Right lobe of liver (tissue), 4 donors: ENCODE data around the gene PPP1R12B.

ENCODE experiments used
- POLR2A ChIP-seq: fragments of 450-650 bp; IDR thresholded peaks from one replicate; pipeline ENCODE4 v1.6.1; 2017; ENCODE audit warnings: antibody characterized with exemption, mild to moderate bottlenecking
- TF ChIP-seq, protein P1 (sequence below), 4 donors: fragments of 200-600 bp in 3 of 4; fragments of 450-650 bp in 1 of 4; IDR thresholded peaks; one replicate each; pipeline versions ENCODE4 v1.5.1 to v1.8.0; 2016 to 2022; ENCODE audit warnings: antibody characterized with exemption in 4 of 4, mild to moderate bottlenecking in 2 of 4
- donor health status: DM: no; HTN: no; CAD: no.
- donor health status: DM: no; HTN: no; CAD: no.
- donor health status: DM: no; HTN: yes; CAD: no.

DNA sequence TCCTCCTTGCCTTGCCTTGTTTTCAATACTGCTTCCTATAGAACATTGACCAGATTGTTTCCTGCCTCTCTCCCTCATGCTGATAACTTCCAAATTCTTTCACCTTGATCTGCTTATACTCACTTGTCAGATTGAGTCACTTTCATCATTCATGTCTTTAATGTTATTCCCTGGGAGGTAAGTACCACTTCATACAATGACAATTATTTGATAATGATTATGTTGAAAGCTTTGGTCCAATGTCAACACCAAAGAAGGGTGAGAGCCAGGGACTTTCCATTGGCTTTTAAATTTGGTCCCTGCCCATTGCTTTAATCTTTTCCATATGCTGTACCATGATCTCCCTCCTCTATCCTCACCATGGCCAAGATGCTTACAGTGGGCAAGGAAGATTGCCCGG is 224.4 kb downstream of the PPP1R12B start:
- TF ChIP-seq, protein P1, sequence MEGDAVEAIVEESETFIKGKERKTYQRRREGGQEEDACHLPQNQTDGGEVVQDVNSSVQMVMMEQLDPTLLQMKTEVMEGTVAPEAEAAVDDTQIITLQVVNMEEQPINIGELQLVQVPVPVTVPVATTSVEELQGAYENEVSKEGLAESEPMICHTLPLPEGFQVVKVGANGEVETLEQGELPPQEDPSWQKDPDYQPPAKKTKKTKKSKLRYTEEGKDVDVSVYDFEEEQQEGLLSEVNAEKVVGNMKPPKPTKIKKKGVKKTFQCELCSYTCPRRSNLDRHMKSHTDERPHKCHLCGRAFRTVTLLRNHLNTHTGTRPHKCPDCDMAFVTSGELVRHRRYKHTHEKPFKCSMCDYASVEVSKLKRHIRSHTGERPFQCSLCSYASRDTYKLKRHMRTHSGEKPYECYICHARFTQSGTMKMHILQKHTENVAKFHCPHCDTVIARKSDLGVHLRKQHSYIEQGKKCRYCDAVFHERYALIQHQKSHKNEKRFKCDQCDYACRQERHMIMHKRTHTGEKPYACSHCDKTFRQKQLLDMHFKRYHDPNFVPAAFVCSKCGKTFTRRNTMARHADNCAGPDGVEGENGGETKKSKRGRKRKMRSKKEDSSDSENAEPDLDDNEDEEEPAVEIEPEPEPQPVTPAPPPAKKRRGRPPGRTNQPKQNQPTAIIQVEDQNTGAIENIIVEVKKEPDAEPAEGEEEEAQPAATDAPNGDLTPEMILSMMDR (IDR thresholded peaks at IDR 0.05) = no peak
- TF ChIP-seq POLR2A = no peak
